Caki2 (cell line): ENCODE results near the gene LSM14B. TPM values are rescaled to one million over a fixed set of nuclear protein-coding genes. Genes with fewer than 3 reads are reported as not detected.
A peak's percentile ranks its signal among the peaks of the same experiment; 100 is the strongest.
"Not testable (repeated sequence)": the region's sequence is repeated elsewhere in the genome, so short reads cannot be mapped to it uniquely, and the experiment has no call there.

Source experiments
- DNase-seq: peaks from one replicate; pipeline ENCODE4 v3.0.0-alpha.2; 2015; ENCODE audit warnings: low read depth
- in situ Hi-C: cut with HindIII; loops from 2 replicates; pipeline ENCODE4 v1.10.0; 2016; ENCODE audit warnings: low sequenced_read_pairs, low pct_unique_long_range_greater_than_20kb, mixed read lengths
- total RNA-seq: library from RNA; depleted of rRNA; stranded (reverse); fragments of >200 nt; shearing (Covaris generic); gene quantifications from 2 replicates; pipeline ENCODE4 v1.2.3, GENCODE V29; 2014; ENCODE audit warnings: low replicate concordance

Gene LSM14B
- total RNA-seq, 1 experiment from 2014 or later: 57.4 TPM

DNA sequence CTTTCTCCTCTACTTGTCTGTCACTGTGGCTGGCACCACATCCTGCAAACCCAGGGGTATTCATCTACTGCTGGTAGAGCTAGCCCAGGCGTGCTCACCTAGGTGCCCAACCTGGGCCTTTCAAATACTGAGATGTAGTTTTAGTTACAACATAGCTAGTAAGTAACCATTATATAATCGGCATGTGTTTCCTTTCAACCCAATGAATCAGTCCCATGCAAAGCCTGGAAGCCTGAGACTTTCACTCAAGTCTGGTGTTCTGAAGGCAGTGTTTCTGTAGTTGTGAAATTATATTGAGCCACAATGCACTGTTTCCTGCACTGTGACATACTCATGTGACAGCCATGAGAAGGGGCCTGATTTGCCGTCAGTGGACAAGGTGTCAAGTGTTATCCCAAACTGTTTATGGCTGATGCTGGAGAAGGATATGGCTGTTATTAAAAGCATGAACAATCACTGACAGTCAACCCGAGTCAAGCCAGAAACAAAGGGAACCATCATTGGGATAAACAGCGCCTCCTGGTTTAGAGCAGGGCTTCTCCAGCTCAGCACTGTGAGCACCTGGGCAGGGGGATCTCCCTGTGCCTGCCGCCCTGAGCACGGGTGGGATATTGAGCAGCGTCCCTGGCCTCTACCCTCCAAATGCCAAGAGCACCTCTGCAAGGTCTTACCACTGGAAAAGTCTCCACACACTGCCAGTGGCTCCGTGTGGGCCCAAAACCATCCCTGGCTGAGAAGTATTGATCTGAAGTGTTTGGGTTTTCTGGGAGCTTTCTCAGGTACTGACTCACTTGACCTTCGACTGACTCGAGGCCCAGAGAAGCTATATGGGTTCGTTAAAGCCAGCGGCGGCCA, 19.3 kb downstream of the LSM14B start:
- no peak for DNase-seq
- in situ Hi-C loops: no loop called here

DNA sequence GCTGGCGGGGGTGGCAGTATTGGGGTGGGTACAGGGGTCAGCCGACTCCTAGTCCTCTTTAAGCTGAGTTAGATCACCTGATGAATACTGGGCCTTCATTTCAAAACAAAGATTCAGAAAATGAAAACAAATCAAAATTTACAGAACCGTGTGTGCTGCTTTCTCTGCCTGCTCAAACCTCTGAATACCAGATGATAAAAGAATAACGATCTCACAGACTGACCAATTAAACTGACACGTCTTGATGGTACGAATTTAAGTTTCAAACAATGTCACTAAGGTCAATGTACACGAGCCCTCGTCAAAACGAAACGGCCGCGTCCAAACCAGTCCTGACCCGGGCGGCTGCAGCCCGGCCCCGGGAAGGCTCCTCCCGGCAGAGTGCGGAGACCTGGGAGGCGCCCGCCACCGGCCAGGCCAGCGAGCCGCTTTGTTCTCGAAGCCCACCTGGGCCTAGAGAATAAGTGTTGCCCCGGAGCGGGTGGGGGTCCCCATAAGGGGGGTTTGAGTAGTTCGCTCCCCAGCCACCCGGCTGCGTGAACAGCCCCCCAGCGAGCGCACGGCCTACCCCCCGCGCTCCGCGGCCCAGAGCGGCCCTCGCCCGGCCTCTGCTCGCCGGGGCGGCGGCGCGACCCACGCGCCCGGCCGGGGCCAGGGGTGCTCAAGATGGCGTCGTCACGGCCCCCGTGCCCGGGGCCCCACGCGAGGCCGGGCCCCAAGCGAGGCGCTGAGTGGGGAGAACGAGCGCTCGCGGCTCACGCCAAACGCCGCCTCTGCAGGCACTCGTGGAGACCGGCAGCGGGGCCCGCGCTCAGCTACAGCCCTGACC, 20.2 kb downstream of the LSM14B start:
- in situ Hi-C loops: no loop called here
- DNase-seq: no peak

DNA sequence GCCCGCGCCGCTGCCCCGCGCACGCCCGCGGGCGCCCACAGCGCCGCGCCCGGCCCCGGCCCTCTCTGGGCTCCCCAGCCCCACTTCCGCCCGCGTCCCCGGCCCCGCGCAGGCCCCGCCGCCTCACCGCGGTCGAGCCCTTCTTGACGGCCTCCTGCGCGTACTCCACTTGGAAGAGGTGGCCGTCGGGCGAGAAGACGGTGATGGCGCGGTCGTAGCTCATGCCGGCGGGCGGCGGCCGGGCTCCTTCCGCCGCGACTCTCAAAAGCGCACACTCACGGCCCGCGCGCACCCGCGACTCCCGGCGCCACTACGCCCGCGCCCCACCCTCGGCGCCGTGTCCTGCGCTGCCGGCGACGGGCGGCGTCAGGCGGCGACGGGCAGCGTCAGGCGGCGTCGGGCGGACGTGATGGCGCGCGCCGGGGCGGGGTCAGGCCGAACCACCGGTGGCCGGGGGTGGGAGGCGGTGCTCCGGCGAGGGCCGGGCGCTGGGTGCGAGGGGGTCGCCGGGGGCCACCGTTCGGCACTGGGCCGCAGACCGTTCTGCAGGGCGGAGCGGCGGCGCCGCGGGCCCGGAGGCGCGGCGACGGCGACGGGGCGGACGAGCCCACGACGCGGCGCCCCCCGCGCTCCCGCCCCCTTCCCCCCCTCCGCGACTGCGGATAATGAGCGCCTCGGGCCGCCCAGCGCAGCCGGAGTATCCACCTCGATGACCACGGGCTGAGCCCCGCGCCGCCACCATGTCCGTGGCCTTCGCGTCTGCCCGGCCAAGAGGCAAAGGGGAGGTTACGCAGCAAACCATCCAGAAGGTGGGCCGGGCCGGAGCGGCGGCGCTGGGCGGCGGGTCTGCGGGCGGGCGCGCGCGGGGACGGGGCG, 21.0 kb downstream of the LSM14B start, which contains the start of the genes PSMA7 and SS18L1:
TSS of gene PSMA7 (minus strand) at position 314 of the 876 bp plus-strand sequence. CDS start at position 223, 91 bp downstream.
TSS of gene SS18L1 (plus strand) at position 689 of the 876 bp plus-strand sequence. CDS start at position 741, 52 bp downstream.
- DNase-seq: peak; percentile 84

DNA sequence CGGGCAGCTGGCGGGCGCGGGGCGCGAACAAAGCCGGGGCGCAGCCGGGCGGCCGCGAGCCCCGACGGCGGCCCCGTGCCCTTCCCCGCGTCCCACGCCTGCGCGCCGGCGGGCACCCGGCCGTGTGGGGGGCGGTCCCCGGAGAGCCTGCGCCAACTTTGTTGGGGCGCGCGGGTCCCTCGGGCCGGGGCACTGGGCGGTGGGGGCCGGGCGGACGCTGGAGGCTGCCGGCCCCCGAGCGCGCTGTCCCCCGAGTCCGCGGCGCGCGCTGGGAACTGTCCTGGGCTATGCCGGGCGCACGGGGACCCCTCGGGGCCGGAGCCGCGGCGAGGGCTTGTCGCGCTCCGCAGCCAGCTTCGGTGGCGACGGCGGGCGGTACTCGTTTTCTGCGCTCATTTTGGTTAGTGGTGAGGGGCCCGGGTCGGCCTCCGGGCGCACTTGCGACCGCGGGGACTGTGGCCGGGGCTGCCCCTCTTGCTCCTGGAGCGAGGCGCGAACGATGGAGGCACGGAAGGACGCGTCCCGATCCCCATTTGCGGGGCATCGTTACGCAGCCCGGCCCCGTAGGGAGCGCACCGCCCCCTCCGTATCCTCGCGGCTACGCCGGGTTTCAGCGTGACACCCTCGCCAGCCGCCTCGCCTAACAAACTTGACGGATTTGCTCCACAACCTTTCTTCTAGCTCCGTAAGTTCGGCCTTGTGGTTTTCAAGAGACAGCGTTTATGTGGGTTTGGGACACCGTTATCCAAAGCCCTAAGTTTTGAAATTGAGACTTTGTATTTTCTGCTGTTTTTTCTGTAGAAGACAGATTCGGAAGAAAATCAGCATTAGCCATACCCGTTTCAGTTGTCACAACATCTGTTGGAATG, 21.9 kb downstream of the LSM14B start:
- DNase-seq: peak; percentile 63
- in situ Hi-C loops: no loop called here

More for the DNA sequence above, 21.0 kb downstream of the LSM14B start, which contains the start of the genes PSMA7 and SS18L1:
- in situ Hi-C loops: no loop called here

DNA sequence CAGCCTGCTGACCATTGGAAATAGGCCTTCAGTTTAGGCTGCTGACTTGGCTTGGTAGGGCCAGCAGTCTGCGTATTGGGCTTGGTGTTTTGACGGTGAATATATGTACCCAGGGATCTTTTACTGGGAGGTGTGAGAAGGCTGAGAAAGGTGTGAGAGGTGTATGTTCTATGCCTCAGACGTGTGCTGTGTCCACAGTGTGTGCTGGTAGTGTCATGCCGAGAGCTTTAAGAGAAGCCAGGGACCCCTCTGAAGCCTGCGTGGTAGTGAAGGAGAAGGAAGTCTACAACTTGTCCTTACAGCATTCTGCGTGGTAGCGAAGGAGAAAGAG, 23.4 kb downstream of the LSM14B start:
- no peak for DNase-seq
- in situ Hi-C loops: no loop called here

DNA sequence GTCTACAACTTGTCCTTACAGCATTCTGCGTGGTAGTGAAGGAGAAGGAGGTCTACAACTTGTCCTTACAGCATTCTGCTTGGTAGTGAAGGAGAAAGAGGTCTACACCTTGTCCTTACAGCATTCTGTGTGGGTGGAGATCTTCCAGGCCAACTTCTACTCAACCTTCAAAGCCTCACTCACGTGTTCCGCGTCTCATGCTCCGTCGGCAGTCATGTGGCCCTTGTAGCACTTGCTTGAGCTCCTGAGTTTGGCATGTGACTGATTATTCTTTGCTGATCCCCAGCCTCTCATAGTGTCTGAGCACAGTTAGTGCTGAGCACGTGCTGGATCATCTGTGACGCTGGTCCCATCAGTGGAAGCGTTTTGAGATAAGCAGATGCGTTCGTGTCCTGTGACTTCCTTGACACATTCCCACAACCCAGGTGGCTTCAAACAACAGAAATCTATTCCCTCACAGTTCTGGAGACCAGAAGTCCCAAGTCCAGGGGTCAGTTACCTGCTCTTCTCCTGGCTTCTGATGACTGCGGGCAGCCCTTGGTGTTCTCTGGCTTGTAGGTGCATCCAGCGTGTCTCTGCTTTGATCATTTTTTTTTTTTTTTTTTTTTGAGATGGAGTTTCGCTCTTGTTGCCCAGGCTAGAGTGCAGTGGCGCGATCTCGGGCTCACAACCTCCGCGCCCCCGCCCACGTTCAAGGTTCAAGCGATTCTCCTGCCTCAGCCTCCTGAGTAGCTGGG, 23.9 kb downstream of the LSM14B start:
- in situ Hi-C loops: no loop called here
- DNase-seq: no peak

DNA sequence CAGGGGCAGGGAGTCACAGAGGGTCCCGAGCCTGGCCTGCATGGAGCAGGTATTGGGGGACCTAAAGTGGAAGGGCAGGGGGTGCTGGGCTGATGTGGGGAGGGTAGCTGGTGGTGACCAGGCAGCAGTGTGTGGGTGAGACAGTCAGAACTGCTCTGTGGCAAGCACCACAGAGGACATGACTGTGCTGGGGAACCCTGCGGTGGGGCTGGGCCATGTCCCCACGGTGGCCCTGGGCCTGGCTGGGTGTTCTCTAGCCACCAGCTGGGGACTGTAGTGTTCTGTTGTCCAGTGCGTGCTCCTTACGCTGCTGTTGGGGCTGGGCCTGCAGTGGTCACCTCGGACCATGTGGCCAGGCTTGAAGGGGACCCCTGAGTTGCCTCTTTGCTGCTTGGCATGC, 24.9 kb downstream of the LSM14B start:
- in situ Hi-C loops: no loop called here
- no peak for DNase-seq

DNA sequence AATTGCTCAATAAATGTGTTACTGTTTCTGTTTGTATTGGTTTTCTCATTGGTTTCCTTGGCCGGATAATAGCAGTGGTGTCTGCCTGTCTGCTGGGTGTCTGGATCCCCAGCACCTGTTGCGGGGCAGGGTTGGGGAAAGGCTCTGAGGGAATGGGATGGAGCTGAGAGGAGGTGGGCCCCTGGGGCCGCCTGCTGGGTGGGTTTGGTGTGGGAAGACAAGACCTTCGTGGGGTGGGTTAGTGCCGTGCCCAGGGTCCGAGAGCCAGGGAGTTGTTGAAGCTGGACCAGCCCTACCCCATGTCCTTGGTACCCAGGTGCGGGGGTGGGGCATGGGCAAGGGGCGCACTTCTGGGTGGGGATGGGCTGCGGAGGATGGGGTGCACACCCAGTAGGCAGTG, 25.3 kb downstream of the LSM14B start:
- in situ Hi-C loops: no loop called here
- no peak for DNase-seq

DNA sequence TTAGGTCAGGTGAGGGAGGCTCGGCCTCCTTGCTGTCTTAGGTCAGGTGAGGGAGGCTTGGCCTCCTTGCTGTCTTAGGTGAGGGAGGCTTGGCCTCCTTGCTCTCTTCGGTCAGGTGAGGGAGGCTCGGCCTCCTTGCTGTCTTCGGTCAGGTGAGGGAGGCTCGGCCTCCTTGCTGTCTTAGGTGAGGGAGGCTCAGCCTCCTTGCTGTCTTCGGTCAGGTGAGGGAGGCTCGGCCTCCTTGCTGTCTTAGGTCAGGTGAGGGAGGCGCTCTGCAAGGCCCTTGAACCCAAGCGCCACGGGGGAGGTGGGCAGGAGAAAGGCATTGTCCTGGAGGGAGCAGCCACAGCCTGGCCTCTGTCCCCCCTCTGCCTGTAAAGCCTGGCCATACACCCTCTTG, 26.1 kb downstream of the LSM14B start:
- in situ Hi-C loops: not testable (repeated sequence)

DNA sequence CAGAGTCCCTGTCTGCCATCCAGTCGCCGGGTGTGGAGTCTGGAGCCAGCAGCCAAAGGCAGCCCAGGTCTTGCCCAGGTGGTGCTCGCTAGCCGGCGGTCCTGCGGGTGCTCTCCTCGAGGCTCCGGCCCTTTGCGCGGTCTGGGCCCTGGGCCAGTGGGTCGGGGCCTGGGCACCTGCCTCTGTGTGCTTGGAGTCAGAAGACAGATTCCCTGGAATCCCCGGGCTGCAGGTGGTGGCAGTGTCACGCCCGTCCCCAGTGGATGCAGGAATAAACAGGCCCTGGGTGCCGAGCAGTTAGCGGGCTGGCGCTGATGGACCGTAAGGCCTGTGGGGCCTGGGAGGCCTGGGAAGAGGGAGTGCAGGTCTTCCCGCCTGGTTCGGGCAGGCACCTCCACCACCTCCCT, 26.6 kb downstream of the LSM14B start:
- in situ Hi-C loops: no loop called here
- no peak for DNase-seq

More for the DNA sequence above, 26.1 kb downstream of the LSM14B start:
- not testable (repeated sequence) for DNase-seq

DNA sequence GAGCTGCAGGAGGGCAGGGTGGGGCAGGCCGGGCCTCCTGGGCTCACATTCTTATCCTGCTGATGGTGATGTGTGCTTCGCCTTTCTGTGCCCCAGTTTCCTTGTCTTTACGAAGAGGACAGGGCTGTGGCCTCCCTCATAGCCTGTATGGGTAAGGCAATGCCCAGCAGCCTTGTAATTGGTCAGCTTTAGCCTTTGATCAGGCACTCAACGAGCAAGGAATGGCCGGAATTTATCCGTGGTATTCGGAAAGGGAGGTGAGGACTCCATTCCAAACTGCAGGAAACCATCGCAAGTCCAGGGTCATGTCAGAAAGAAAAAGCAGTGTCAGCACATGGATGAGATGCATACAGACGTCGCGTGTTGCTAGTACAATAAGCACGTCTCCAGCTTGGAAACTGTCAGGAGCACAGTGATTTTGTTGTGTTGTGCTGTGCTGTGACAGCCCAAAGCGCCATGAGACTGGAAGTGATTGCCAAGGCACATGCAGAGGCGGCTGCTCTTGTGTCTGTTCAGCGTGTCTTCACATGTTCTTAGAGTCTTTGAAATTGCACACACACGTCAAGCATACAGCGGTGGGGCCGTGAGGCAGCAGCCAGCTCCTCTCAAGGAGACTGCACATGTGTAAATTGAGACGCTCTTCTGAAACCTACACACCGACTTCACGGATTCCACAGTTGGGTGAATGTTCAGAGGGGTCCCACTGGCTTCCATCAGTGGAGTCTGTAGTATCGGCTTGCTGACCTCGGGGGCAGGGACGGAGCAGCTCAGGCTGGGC, 27.4 kb downstream of the LSM14B start:
- in situ Hi-C loops: no loop called here
- no peak for DNase-seq

DNA sequence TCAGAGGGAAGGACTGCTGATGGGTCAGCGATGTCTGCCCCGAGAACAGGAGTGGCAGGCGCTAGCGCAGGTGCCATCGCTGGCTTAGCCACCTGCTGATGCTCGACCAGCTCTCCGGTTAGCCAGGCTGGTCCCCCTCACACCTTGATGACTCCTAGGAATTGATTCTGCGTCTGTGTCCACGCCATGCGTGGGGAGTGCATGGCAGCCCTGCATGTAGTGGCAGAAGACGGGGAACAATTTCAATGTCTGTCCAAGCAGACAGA, 28.0 kb downstream of the LSM14B start:
- in situ Hi-C loops: no loop called here
- no peak for DNase-seq

DNA sequence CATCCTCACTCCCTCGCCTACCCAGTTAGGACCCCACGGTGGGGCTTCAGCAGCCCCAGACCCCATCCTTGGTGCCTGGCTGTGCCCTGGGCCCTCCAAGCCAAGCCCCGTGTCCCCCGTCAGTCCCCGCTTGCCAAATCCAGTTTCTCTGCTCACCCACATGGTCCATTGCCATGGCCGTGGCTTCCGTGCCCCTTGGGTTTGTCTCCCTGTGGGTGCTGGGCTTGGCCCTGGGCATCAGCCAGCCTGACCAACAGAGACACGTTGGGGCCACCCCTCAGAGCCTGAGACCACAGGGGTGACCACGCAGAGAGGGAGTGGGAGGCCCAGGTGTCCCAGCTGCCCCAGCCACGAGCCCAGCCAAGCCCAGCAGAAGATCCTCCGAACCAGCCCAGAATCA, 28.9 kb downstream of the LSM14B start:
- DNase-seq: no peak
- in situ Hi-C loops: no loop called here

DNA sequence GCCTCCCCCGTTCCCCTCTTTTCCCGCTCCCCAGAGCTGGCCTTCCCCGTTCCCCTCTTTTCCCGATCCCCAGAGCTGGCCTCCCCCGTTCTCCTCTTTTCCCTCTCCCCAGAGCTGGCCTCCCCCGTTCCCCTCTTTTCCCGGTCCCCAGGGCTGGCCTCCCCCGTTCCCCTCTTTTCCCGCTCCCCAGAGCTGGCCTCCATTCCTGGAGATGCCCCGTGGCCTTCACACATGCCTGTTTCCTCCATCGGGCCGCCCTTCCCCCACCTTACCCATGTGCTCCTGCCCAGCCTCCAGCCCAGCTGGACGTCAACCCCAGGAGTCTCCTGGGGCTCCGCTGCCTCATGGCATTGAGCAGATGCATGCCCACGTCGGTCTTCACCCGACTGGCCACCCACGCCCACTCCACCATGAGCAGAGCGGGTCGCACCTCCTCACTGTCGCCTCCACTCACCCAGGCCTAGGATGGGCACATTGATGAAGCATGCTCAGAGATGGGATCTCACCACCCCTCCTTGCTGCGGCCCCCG, 29.6 kb downstream of the LSM14B start:
- in situ Hi-C loops: no loop called here
- no peak for DNase-seq

DNA sequence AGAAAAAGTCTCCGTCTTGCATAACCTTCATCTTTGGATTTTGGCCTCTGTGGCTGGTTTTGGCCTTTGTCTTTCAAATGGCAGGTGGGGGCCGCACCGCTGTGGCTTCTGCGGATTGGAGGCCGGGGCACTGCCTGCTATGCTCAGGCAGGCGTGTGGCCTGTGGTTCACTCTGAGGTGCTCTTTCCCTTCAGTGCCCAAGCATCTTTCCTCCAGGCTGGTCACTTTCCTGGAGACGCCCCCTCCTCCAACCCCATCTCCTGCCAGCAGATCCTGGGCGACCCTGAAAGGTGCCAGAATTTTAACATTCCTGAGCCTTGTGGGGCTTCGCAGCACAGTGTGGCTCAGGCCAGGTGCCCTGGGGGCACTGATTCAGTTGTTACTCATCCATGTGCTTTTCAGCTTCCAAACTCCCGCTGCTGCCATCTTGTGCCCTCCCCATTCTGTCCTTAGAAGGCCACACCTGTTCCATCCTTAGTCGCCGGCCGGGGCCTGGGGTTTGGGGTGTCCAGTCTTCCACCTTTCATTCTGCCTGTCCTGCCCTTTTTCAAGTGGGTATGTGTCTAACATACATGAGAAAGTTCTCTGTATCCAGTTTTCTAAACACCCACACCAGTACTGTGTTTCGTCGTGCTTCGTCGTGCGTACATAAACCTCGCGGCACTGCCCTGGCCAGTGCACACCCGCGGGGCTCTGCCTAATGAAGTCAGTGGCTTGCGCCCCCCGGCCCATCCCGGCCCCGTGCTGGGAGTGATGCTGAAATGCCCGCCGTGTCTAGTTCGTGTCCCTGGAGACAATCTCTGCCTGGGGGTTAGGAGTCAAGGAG, 33.4 kb downstream of the LSM14B start:
- peak; percentile 53 for DNase-seq
- in situ Hi-C loops: no loop called here

DNA sequence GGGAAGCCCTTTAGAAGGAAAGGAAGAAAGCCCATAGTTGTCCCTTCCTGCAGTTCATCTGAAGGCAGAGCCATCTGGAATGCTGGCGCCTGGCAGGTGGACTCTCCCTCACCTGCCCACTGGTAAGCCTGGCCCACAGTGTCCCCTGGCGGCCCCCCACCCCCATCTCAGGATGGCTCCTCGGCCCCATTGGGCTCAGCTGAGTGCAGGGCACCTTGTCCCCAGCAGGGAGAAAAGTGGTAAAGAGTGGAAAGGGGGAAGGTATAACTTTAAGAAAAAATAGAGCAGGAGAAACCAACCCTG, 33.9 kb downstream of the LSM14B start:
- DNase-seq: no peak
- in situ Hi-C loops: no loop called here
